ENCODE measurements around the gene SDR42E1. TPM values are rescaled to one million over a fixed set of nuclear protein-coding genes. Genes with fewer than 3 reads are reported as not detected.
"Not testable (repeated sequence)": the region's sequence is repeated elsewhere in the genome, so short reads cannot be mapped to it uniquely, and the experiment has no call there.

Gene SDR42E1
- total RNA-seq, 1 experiment from 2014 or later = not detected

DNA sequence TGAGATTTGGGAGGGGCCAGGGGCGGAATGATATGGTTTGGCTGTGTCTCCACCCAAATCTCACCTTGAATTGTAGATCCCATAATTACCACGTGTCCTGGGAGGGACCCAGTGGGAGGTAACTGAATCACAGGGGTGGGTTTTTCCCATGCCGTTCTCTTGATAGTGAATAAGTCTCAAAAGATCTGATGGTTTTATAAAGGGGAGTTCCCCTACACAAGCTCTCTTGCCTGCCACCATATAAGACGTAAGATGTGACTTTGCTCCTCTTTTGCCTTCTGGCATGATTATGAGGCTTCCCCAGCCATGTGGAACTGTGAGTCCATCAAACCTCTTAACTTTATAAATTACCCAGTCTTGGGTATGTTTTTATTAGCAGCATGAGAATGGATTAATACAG is 1.5 kb downstream of the SDR42E1 start:
- DNase-seq (ENCODE audit: low spot score); in situ Hi-C loops (cut with HindIII; ENCODE audit: low sequenced_read_pairs): not testable (repeated sequence)

DNA sequence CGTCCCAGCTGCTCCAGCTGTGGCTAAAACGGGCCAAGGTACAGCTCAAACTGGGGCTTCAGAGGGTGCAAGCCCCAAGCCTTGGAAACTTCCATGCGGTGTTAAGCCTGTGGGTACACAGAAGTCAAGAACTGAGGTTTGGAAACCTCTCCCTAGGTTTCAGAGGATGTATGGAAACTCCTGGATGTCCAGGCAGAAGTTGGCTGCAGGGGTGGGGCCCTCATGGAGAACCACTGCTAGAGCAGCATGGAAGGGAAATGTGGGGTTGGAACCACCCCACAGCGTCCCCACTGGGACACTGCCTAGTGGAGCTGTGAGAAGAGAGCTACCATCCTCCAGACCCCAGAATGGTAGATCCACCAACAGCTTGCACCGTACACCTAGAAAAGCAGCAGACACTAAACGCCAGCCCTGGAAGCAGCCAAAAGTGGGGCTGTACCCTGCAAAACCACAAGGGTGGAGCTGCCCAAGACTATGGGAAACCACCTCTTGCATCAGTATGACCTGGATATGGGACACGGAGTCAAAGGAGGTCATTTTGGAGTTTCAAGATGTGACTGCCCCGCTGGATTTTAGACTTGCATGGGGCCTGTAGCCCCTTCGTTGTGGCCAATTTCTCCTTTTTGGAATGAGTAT is 2.2 kb downstream of the SDR42E1 start:
- in situ Hi-C loops (cut with HindIII; ENCODE audit: low sequenced_read_pairs) = no loop called here

DNA sequence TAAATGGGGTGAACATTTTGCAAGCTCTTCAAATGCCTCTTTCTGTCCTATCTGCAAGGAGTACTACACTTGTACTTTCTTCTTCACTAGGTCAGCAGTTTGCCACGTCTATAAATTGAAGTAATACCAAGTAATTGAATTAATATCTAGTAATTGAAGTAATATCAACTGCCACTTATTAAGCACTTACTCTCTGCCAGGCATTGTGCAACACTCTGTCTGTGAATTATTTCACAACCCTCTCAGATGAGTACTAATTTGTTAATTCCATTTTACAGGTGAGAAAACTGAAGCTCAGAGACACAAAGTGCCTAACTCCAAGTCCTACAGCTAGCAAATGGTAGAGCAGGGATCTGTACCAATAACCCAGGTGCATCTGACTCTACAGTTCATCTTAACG is 4.1 kb downstream of the SDR42E1 start:
- in situ Hi-C loops (cut with HindIII; ENCODE audit: low sequenced_read_pairs) = no loop called here
- no peak for DNase-seq (ENCODE audit: low spot score)

More for the DNA sequence above, 2.2 kb downstream of the SDR42E1 start:
- no peak for DNase-seq (ENCODE audit: low spot score)

DNA sequence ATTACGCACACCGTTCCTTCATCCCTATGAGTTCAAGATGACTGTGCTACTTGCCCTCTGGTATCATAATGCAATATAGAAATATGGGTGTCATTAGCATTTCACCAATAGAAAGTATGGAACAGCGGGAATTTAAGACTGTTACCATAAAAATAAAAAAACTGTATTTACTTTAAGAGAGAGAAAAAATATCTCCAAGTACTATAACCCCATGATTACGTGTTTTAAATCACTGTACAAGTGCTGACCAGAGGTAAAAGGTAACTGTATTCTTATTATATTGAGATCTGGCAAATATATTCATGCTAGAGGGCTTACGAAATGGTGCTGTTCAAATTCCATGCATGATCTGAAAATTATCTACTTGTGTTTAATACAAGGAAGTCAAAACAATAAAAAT is 5.2 kb downstream of the SDR42E1 start:
- no peak for DNase-seq (ENCODE audit: low spot score)
- in situ Hi-C loops (cut with HindIII; ENCODE audit: low sequenced_read_pairs) = no loop called here

DNA sequence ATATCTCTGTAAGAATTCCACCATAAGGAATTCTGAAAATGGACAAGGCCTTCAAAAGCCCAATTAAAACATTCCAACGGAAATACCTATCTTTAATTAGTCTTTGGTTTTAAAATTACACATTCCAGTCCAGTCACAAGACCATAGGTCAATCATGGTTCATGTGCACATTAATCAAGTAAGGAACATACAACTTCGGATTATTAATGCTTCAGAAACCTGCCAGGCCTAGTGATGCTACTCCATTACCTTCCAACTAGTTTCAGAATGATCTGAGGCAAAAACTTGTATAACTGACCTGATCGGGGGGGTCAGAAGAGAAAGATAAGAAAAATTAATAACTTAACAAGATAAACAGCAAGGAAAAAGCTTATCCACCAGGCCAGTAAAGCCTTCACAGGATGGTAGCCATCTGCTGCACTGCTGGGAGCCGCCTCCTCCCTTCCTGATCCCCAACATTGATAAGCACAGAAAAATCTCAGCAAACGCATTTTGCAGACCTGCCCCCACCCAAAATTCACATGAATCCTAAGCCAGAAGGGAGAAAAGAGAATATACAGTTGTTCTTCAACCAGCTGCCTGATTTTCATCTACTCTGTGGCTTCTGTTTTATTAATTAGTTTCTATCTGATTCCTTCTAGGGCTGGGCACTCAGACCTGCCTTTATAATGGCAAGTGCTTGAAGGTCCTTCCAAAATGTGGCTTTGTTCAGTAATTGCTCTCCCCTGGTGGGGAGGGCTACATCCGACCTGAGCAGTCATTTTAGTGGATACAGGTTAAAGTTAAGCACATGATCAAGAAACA is 6.0 kb downstream of the SDR42E1 start:
- no peak for DNase-seq (ENCODE audit: low spot score)
- in situ Hi-C loops (cut with HindIII; ENCODE audit: low sequenced_read_pairs) = no loop called here

DNA sequence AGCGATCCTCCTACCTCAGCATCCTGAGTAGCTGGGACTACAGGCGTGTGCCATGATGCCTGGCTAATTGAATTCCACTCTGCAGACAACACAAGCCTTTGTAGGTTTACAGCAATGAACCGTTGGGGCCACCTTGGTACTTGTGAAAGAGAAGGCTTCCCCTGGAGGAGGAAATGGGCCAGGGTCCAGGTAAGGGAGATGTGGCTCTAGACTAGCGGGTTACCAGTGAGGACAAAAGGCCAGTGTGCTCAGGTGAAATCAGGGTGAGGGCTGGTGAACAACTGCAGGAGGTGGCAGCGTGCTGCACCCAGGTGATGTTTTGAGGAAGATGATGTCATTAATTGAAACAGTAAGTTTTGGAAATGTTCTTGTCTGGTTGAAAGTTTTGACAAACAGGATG is 6.7 kb downstream of the SDR42E1 start:
- no peak for DNase-seq (ENCODE audit: low spot score)
- in situ Hi-C loops (cut with HindIII; ENCODE audit: low sequenced_read_pairs) = no loop called here

DNA sequence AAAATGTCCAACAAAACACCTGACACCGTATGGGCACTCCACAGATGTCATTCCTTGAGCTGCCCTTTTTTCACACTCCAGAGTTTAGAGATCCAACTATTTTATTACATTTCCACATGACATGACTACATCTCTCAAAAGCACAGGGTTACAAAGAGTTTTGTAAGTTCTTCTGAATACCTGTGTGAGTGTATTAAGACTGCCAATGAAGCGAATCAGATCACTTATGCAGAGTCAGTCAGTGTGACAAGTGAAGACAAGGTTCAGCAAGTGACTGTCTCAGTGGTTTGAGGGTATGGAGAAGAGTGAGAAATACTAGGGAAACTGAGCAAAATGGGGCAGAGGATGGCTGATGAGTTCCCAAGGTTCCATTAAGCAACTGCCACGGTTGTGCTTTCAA is 8.4 kb downstream of the SDR42E1 start:
- in situ Hi-C loops (cut with HindIII; ENCODE audit: low sequenced_read_pairs) = no loop called here
- no peak for DNase-seq (ENCODE audit: low spot score)

DNA sequence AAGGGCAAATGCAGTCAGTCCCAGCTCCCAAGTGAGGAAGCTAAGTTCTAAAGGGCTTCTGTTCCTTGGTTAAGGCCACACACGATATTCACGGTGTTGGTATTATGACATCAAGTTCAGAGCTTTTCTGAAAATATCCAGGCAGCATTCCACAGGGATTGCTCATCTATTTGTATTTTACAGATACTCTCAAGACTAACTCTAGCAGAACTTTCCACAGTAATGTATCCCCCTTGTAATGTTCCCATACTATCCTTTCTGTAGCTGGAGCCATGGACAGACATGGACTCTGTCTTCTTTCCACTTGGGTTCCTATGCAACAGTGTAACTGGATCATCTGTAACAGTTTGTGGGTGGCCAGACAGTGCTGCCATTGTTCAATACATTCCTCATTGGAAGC is 13.5 kb downstream of the SDR42E1 start:
- in situ Hi-C loops (cut with HindIII; ENCODE audit: low sequenced_read_pairs) = no loop called here
- DNase-seq (ENCODE audit: low spot score) = no peak

DNA sequence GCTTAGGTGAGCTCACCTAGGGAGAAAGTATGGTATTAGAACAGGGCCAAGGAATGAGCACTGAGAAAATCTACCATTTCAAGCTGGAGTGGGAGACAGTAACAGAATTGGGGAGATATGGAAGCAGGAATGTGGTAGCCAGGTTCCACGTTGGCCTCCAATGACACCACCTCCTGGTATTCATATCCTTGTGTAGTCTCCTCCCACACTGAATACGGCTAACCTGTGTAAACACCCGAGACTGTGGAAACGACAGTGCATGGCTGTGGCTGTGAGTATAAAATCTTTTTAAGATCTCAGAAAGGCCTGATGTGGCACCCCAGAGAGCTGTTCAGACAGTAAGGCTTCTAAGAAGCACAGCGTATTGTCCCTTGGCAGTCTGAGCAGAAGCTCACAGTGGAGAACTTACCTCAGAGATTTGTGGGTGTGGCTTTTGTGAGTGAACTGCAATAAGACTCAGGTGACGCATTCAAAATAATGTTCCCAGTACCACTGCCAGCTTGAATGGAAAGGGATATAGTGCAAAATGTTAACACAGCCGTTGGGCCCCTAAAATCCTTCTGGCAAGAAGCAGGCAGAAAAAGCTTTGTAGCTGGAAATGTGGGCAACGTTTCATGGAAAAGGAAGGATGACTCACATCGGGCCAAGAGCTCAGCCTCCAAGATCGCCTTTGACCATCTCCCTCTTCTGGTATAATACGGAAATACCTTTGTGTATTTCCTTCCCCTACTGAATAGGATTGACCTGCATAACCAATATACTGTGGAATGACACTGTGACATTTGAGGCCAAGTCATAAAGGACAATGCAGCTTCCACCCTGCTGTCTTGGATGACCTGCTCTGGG is 14.4 kb downstream of the SDR42E1 start:
- no peak for DNase-seq (ENCODE audit: low spot score)
- in situ Hi-C loops (cut with HindIII; ENCODE audit: low sequenced_read_pairs) = no loop called here

DNA sequence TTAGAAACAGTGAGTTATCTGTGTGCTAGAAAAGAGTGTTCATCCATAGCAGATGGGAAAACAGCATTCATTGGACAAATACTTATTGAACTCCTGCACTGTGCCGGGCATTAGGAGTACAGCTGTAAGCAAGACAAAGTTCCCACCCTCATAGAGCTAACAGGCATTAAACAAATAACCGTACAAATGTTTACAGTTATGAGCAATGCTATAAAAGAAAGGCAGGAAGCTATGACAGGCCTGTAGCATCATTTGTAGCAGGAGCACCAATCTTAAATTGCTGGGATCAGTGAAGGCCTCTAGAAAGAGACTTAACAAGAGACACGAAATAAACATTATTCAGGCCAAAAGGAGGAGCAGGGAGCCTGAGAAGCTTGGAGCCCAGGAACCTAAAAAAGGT is 15.6 kb downstream of the SDR42E1 start:
- in situ Hi-C loops (cut with HindIII; ENCODE audit: low sequenced_read_pairs) = no loop called here

DNA sequence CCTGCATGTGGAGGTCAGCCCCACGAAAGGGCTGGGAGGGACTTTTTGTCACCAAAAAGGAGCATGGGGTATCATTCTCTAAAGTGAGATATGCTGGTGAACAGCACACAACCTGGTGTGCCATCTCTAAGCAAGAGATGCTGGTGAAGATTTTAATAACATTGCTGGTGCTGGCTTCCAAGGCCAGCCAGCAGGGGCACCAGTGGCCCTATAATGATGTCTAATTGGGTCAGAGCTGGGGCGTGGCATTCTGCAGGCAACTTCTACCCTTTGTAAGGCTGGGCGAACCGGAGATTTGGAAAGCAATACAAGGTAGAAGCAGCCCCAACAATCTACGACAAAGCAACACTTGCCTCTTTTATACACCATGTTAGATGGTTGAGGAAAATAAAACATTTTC is 16.8 kb downstream of the SDR42E1 start:
- no peak for DNase-seq (ENCODE audit: low spot score)
- in situ Hi-C loops (cut with HindIII; ENCODE audit: low sequenced_read_pairs) = no loop called here

More for the DNA sequence above, 15.6 kb downstream of the SDR42E1 start:
- no peak for DNase-seq (ENCODE audit: low spot score)

DNA sequence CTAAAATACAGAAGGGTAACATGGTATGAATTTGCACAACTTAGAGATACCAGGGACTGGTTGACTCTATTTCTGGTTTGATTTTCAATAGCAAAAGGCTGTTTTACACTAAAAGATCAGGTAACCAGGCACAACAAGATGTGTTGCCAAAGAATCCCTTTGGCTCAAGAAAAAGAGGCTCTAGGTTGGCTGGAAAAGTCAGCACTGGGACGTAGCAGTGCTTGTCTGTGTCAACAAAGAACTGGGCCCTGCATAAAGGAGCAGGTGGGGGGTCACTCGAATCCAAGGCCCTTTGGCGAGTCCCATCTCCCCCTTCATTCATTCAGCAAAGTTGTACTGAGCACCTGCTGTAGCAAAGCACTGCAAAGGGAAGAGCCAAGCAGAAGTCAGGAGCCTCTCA is 18.4 kb downstream of the SDR42E1 start:
- in situ Hi-C loops (cut with HindIII; ENCODE audit: low sequenced_read_pairs) = no loop called here

DNA sequence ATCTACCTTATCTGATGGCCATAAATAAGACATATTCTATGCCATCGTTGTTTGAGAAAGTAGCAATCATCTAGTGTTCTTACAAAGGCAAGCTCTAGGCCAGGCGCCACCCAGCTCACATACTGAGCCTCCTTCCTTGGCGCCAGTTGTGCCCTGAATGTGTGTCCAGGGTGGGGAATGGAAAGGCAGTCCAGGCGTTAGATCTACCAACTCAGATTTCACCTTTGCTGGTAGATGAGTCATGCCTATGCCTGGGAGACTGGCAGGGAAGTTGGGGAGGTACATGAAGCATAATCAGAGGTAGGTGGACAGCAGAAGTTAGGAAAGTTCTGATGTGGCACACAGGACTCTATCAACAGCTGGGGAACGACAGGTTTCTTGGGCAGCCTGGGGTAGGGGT is 23.6 kb downstream of the SDR42E1 start:
- no peak for DNase-seq (ENCODE audit: low spot score)
- in situ Hi-C loops (cut with HindIII; ENCODE audit: low sequenced_read_pairs) = no loop called here

More for the DNA sequence above, 18.4 kb downstream of the SDR42E1 start:
- DNase-seq (ENCODE audit: low spot score) = no peak

DNA sequence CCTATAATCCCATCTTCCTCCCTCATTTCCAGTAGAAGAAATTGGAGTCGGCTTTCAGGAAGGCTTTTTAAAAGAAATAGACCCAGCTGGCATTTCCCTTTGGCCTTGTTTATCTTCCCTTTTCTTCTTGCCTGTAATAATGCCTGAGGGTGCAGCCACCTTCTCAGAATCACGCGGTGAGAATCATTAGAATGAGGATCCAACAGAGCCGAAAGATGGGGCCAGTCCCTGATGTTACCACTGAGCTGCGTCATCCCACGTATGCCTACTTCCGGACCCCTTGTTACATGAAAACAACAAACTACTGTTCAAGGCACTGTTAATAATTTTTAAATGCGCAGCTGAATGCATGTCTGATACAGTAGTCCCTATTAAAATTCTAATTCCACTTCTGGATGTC is 24.1 kb downstream of the SDR42E1 start:
- in situ Hi-C loops (cut with HindIII; ENCODE audit: low sequenced_read_pairs) = no loop called here
- no peak for DNase-seq (ENCODE audit: low spot score)

DNA sequence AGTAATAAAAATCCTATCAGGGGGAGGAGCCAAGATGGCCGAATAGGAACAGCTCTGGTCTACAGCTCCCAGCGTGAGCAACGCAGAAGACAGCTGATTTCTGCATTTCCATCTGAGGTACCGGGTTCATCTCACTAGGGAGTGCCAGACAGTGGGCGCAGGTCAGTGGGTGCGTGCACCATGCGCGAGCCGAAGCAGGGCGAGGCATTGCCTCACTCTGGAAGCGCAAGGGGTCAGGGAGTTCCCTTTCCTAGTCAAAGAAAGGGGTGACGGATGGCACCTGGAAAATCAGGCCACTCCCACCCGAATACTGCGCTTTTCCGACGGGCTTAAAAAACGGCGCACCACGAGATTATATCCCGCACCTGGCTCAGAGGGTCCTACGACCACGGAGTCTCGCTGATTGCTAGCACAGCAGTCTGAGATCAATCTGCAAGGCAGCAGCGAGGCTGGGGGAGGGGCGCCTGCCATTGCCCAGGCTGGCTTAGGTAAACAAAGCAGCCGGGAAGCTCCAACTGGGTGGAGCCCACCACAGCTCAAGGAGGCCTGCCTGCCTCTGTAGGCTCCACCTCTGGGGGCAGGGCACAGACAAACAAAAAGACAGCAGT is 33.8 kb downstream of the SDR42E1 start:
- DNase-seq (ENCODE audit: low spot score); in situ Hi-C loops (cut with HindIII; ENCODE audit: low sequenced_read_pairs): not testable (repeated sequence)

DNA sequence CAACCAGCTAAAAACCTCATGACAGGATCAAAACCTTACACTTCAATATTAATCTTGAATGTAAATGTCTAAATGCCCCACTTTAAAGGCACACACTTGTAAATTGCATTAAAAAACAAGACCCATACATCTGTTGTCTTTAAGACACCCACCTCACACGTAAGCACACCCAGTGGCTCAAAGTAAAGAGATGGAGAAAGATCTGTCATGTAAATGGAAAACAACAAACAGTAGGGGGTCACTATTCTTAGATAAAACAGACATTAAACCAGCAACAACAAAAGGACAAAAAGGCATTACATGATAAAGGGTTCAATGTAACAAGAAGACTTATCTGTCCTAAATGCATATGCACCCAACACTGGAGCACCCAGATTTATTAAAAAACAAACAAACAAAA is 35.6 kb downstream of the SDR42E1 start:
- in situ Hi-C loops (cut with HindIII; ENCODE audit: low sequenced_read_pairs) = no loop called here
- DNase-seq (ENCODE audit: low spot score) = no peak

DNA sequence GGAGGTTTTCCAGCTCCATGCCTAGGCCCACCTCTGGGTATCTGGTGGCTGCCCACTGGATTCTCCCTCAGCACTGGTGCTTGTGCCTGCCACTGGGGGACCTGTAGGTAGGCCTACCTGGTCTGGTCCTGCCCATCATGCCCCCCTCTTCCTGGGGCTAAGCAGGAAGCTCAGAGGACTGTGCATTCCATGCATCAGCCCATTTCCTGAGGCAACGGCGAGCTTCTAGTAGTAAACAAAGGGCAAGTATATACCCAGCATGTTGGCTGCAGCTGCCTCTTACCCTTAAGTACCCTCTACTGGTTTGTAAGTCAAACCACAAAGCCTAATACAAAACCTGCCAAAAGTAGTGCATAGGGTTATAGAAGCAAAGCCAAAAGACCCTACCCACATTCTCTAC is 37.5 kb downstream of the SDR42E1 start:
- DNase-seq (ENCODE audit: low spot score) = no peak
- in situ Hi-C loops (cut with HindIII; ENCODE audit: low sequenced_read_pairs) = no loop called here

DNA sequence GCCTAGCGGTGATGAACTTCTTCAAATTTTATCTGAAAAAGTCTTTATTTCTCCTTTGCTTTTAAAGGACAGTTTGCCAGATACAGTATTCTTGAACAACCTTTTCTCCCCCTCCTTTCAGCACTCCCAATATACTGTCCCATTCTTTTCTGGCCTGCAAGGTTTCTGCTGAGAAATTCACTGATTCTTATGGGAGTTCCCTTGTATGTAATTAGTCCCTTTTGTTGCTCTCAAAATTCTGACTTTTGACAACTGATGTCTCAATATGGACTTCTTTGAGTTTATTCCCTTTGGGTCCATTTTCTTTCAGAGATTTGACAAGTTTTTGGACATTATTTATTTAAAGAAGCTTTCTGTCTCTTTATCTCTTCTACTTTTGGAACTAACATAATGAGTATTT is 39.4 kb downstream of the SDR42E1 start:
- DNase-seq (ENCODE audit: low spot score) = no peak
- in situ Hi-C loops (cut with HindIII; ENCODE audit: low sequenced_read_pairs) = no loop called here

DNA sequence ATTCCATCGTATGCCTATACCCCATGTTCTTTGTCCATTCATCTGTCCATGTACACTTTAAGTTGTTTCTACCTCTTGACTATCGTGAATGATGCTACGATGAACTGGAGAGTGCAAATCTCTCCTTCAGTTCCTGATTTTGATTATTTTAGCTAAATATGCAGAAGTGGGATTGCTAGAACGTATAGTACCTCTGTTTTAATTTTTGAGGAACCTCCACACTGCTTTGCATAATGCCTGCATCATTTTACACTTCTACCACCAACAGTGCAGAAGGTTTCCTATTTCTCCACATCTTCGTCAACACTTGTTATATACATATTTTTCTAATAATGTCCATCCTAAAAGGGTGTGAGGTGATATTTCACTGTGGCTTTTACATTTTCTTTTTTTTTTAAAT is 43.9 kb downstream of the SDR42E1 start:
- DNase-seq (ENCODE audit: low spot score) = no peak
- in situ Hi-C loops (cut with HindIII; ENCODE audit: low sequenced_read_pairs) = no loop called here

DNA sequence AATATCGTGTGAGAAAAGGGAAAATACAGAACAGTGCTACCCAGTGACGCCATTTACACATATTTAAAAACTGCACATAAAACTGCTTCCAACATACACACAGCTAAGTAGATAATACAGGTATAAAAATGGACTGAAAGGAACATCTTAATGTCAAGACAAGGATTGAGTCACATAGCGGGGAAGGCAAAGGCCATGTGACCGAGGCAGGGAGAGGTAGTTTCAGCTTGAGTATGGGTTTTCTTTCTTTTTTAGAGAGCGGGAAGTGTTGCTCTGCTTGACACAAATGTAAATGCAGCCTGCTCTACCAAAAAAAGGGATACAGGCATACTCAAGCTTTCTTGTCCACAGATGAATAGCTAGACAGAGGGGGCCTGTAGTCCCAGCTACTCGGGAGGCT is 46.5 kb downstream of the SDR42E1 start:
- in situ Hi-C loops (cut with HindIII; ENCODE audit: low sequenced_read_pairs) = no loop called here

More for the DNA sequence above, 46.5 kb downstream of the SDR42E1 start:
- no peak for DNase-seq (ENCODE audit: low spot score)
